Mucosa of stomach (tissue), 1 donor: ENCODE results near the gene C22orf15.

Experiments used
- H3K27me3 ChIP-seq: one replicate; pipeline ENCODE4 v1.7.0; 2013; ENCODE audit warnings: mild to moderate bottlenecking, low read length; ENCODE audit not compliant: control insufficient read depth, insufficient read depth
- H3K36me3 ChIP-seq: one replicate; pipeline ENCODE4 v1.7.0; 2013; ENCODE audit warnings: low read length; ENCODE audit not compliant: control insufficient read depth, insufficient read depth
- H3K4me1 ChIP-seq: one replicate; pipeline ENCODE4 v1.7.0; 2013; ENCODE audit warnings: mild to moderate bottlenecking, low read length; ENCODE audit not compliant: control insufficient read depth, insufficient read depth
- H3K4me3 ChIP-seq: one replicate; pipeline ENCODE4 v1.7.0; 2013; ENCODE audit warnings: low read length
- H3K9ac ChIP-seq: one replicate; pipeline ENCODE4 v1.7.0; 2013; ENCODE audit warnings: mild to moderate bottlenecking, low read length, moderate library complexity
- H3K9me3 ChIP-seq: one replicate; pipeline ENCODE4 v1.7.0; 2013; ENCODE audit warnings: mild to moderate bottlenecking, low read length, moderate library complexity; ENCODE audit not compliant: control insufficient read depth
- donor health status: Pancreatic carcinoma.

The C22orf15 gene

GRCh38 chr22:23779083-23779482 lies 16.3 kb downstream of the C22orf15 start:
- H3K4me1 ChIP-seq, result peaks cover 19% of the 10 kb centered on the region
- H3K9ac ChIP-seq, result no peak overlapping the region
- no peaks in the 10 kb centered on the region for H3K9me3 ChIP-seq
- H3K27me3 ChIP-seq, result peaks cover 8% of the 10 kb centered on the region
- H3K4me3 ChIP-seq, result no peak overlapping the region
- H3K36me3 ChIP-seq, result no peaks in the 10 kb centered on the region

GRCh38 chr22:23779731-23780130 lies 16.9 kb downstream of the C22orf15 start:
- H3K9me3 ChIP-seq, result no peaks in the 10 kb centered on the region
- H3K4me1 ChIP-seq, result peaks cover 19% of the 10 kb centered on the region
- no peak overlapping the region for H3K4me3 ChIP-seq
- H3K9ac ChIP-seq, result no peak overlapping the region
- H3K27me3 ChIP-seq, result peaks cover 3% of the 10 kb centered on the region
- H3K36me3 ChIP-seq, result no peaks in the 10 kb centered on the region

- peaks cover 1% of the 10 kb centered on the region for H3K27me3 ChIP-seq
- no peaks in the 10 kb centered on the region for H3K9me3 ChIP-seq
- no peak overlapping the region for H3K4me3 ChIP-seq
- no peaks in the 10 kb centered on the region for H3K36me3 ChIP-seq
- no peak overlapping the region for H3K9ac ChIP-seq
- H3K4me1 ChIP-seq, result peaks cover 15% of the 10 kb centered on the region
These were observed 17.5 kb downstream of the C22orf15 start for GRCh38 chr22:23780146-23780748.

- Histone ChIP-seq H3K4me1 (peaks cover 15% of the 10 kb centered on the region), H3K27me3 (no peaks in the 10 kb centered on the region), H3K36me3 (no peaks in the 10 kb centered on the region), H3K9me3 (no peaks in the 10 kb centered on the region), H3K4me3 (no peak overlapping the region), H3K9ac (no peak overlapping the region)
These were observed 18.3 kb downstream of the C22orf15 start for GRCh38 chr22:23781065-23781464.

GRCh38 chr22:23781511-23782183 lies 18.9 kb downstream of the C22orf15 start:
- H3K9me3 ChIP-seq, result no peaks in the 10 kb centered on the region
- peaks cover 21% of the 10 kb centered on the region for H3K4me1 ChIP-seq
- H3K9ac ChIP-seq, result no peak overlapping the region
- H3K27me3 ChIP-seq, result no peaks in the 10 kb centered on the region
- no peaks in the 10 kb centered on the region for H3K36me3 ChIP-seq
- H3K4me3 ChIP-seq, result no peak overlapping the region

GRCh38 chr22:23782252-23782651 lies 19.5 kb downstream of the C22orf15 start:
- peaks cover 21% of the 10 kb centered on the region for H3K4me1 ChIP-seq
- no peaks in the 10 kb centered on the region for H3K36me3 ChIP-seq
- no peak overlapping the region for H3K9ac ChIP-seq
- H3K4me3 ChIP-seq, result no peak overlapping the region
- H3K27me3 ChIP-seq, result no peaks in the 10 kb centered on the region
- no peaks in the 10 kb centered on the region for H3K9me3 ChIP-seq

- peaks cover 22% of the 10 kb centered on the region for H3K4me1 ChIP-seq
- no peak overlapping the region for H3K4me3 ChIP-seq
- H3K9ac ChIP-seq, result no peak overlapping the region
These were observed 19.9 kb downstream of the C22orf15 start for GRCh38 chr22:23782703-23783102.

GRCh38 chr22:23783265-23784150 lies 20.7 kb downstream of the C22orf15 start:
- no peak overlapping the region for H3K9ac ChIP-seq

More at GRCh38 chr22:23782703-23783102, 19.9 kb downstream of the C22orf15 start:
- H3K27me3 ChIP-seq, result no peaks in the 10 kb centered on the region
- no peaks in the 10 kb centered on the region for H3K36me3 ChIP-seq
- H3K9me3 ChIP-seq, result no peaks in the 10 kb centered on the region

GRCh38 chr22:23784215-23784732 lies 21.5 kb downstream of the C22orf15 start:
- H3K4me1 ChIP-seq, result peaks cover 29% of the 10 kb centered on the region
- H3K27me3 ChIP-seq, result no peaks in the 10 kb centered on the region
- no peaks in the 10 kb centered on the region for H3K36me3 ChIP-seq
- no peaks in the 10 kb centered on the region for H3K9me3 ChIP-seq
- H3K4me3 ChIP-seq, result no peak overlapping the region
- no peak overlapping the region for H3K9ac ChIP-seq

More at GRCh38 chr22:23783265-23784150, 20.7 kb downstream of the C22orf15 start:
- Histone ChIP-seq H3K27me3 (no peaks in the 10 kb centered on the region), H3K4me3 (no peak overlapping the region), H3K36me3 (no peaks in the 10 kb centered on the region), H3K9me3 (no peaks in the 10 kb centered on the region), H3K4me1 (peaks cover 27% of the 10 kb centered on the region)

- H3K4me3 ChIP-seq, result no peak overlapping the region
- no peaks in the 10 kb centered on the region for H3K27me3 ChIP-seq
- peak overlapping the region; percentile 96 for H3K9ac ChIP-seq
- H3K4me1 ChIP-seq, result peaks cover 31% of the 10 kb centered on the region
- H3K9me3 ChIP-seq, result no peaks in the 10 kb centered on the region
- no peaks in the 10 kb centered on the region for H3K36me3 ChIP-seq
These were observed 23.5 kb downstream of the C22orf15 start for GRCh38 chr22:23786261-23786710.

GRCh38 chr22:23786752-23787599 lies 24.2 kb downstream of the C22orf15 start, which contains the start of gene SMARCB1:
TSS of gene SMARCB1 (plus strand) at chr22:23786966. CDS start at chr22:23787170, 204 bp downstream.
- Histone ChIP-seq H3K4me1 (peaks cover 31% of the 10 kb centered on the region), H3K9me3 (no peaks in the 10 kb centered on the region), H3K27me3 (no peaks in the 10 kb centered on the region), H3K36me3 (no peaks in the 10 kb centered on the region), H3K4me3 (peak within 1 kb of the TSS; percentile 85), H3K9ac (peak within 1 kb of the TSS; percentile 96)
